Cortex of kidney (tissue), 1 donor: ENCODE results near the gene THBS2.
"Not testable (repeated sequence)": the region's sequence is repeated elsewhere in the genome, so short reads cannot be mapped to it uniquely, and the experiment has no call there.

Experiments used
- DNase-seq: peaks from one replicate; lab custom pipeline; 2025; lab: John Stamatoyannopoulos, UW

Gene THBS2

GRCh38 chr6:169271877-169272216 is 18.2 kb upstream of the THBS2 start:
- DNase-seq = no peak

DNA sequence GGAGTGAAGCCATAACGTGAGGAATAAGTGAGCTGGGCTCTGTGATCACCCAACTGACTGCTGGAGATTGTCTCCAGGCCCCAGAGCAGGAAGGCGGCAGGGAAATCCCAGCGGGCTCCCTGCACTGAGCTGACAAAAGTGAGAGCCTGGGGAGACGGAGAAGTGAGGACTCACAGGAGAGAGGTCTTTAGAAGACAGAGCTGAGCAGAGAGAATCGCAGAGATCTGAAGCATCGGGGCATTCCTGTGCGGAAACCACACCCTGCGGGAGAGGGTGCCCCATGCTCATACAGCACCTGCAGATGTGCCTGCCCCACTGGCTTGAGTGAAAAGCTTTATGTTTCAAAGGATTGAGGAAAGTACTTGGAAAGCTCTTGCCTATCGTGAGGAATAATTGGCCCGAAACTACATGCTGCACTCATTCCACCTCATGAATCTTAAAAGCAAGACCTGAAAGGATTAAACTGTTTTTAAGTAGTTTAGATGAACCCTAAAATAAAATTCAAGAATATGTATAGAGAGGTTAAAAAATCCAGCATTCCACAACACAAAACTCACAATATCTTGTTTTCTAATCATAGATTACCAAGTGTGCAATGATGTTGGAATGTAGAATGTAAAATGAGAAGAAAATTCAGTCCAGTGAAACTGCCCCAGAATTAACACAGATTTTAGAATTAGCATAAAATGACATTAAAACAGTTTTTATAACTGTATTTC is 17.7 kb upstream of the THBS2 start:
- no peak for DNase-seq

GRCh38 chr6:169270077-169270380 is 16.4 kb upstream of the THBS2 start:
- DNase-seq = not testable (repeated sequence)

DNA sequence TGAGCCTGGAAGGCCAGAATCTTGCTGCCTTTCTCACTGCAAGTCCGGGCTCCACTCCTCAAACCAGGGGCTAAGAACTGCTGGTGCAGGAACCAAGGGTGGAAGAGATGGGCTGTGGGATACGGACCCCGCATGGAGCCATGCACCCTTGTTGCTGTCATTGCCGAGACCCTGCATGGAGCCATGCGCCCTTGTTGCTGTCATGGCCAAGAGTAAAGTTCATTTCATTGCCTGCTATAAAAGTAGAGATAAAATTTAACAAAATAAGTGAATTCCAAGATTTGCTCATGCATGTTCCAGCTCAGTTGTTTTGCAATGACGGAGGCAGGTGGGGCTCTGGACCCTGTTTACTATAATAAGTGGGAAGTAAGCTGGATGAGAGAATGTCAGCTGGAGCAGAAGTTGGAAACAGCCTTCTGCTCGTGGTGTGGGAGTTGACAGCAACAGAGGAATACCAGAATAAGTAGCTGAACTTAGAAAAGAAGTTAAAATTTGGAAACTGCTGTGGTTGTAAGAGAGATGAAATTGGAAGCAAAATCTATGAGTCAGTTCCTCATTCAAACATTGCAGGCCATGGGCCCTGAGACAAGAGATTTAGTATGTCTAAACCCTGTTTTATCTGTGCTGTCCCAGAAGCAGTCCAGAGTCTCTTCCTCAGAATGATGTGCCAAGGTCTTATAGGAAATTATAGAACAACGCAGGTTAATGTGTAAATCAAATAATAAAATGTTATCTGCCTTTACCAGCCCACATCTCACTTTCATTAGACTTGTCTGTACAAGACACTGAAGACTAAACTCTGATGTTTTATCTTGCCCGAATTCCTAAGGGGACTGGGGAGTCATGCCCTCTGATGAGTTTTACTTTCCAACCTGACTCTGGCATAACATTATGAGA is 15.8 kb upstream of the THBS2 start:
- no peak for DNase-seq

GRCh38 chr6:169268276-169268675 is 14.6 kb upstream of the THBS2 start:
- no peak for DNase-seq

DNA sequence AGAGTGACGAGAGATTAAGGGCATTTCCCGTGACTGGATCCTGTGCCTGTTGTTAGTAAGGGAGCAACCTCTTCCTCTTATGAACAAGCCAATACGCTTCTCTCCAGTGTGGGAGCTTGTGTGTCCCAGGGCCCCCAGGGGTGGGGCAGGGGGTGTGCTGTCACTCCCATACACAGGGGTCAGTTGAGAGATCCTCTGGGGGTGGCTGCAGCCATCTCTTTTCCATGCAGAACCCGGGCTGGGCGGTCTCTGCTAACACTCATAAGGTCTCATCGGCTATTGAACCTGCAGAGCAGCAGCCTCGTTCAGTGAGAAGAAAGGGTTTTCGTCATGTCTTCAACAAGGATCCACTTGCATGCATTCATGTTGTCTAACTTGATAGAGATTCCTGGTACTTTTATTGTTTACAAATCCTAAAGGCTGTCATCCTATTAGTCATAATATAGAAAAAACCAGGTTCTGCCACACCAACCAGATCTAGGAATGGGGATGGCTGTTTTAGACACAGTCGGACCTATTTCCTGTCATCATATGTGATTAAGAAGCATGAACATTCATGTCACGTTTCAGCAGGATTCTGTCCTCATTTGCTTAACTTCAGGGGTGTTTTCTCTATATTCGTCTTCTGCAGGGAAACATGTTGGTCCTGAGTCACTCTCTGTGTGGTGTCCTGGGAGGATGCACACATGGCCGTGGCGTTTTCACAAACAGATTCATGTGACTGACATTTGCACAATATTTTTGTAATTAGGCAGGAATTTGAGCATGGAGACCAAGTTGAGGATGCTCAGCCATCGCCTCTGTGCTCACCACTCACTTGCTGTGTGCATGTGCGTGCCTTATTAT is 13.3 kb upstream of the THBS2 start:
- no peak for DNase-seq

GRCh38 chr6:169266261-169266660 is 12.6 kb upstream of the THBS2 start:
- no peak for DNase-seq

DNA sequence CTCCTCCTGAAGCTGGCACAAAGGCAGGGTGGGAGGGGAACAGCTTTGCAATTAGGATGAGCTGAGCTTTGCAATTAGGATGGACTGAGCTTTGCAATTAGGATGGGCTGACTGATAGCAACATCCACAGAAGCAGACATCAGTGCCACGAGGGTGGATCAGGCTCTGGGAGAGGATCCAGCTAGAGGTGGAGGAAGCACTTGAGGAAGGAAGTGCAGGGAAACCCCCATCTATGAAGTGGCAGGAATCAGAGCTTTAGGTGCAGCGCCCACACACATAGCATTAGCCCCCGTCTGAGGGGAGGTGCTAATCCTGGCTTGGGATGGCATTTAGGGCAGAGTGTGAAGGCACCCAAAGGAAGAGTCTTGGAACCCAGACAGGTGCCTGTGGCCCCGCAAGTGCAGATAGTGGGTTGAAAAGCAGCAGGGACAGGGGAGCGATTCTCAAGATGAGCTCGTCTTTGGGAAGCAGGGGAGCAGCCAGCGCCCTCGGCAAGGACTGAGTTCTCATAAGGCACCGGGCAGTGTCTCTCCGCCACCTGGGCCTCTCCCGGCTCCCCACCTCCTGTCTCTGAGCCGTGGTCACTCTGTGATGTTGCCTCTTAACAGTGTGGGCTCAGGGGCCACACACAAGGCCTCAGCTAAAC is 12.0 kb upstream of the THBS2 start:
- no peak for DNase-seq

DNA sequence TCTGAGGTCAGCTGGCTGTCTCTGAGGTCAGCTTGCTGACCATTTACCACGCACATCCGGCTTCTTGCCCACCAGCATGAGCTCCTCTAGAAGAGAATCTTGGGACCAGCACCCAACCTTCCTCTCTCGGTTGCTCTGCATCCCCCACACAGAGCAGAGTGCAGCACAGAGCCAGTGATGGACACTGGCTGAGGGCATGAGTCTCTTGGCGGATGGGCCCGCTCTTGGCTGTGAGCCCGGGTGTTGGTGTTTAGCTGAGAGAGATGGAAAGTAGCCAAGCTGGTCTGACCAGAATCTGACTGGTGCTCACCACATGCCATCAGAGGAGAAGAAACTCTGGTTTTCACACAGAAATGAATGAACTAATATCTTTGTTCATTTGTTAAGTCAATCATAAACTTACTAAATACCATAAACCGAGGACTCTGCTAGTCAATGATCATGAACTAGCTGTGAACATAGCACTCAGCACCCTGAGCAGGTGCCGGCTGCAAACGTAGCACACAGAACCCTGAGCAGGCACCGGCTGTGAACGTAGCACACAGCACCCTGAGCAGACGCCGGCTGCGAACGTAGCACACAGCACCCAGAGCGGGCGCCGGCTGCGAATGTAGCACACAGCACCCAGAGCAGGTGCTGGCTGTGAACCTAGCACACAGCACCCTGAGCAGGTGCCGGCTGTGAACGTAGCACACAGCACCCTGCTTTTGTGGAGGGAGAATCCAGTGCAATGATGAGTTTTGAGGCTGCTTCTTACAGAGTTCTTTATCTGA is 10.4 kb upstream of the THBS2 start:
- no peak for DNase-seq

DNA sequence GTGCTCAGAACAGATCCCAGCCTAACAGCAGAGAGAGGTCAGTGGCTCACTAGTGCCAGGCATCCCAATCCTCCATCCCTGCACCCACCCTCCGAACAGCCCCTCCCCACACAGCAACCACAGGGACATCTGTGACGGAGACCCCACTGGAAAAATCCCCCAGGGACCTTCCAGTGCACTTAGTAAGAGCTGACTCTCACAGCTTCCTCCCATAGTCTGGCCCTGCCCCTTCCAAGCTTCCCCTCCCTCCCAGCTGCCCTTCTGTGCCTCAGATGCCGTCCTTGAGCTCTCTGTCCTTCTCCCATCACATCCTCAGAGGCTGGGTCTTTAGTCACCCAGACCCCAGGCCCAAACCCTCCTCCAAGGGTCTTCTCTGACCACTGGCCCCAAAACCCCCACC is 9.7 kb upstream of the THBS2 start:
- no peak for DNase-seq

- DNase-seq = not testable (repeated sequence)
Observed at GRCh38 chr6:169262602-169263001, 9.0 kb upstream of the THBS2 start.

GRCh38 chr6:169256518-169256917 is 2.9 kb upstream of the THBS2 start:
- no peak for DNase-seq

DNA sequence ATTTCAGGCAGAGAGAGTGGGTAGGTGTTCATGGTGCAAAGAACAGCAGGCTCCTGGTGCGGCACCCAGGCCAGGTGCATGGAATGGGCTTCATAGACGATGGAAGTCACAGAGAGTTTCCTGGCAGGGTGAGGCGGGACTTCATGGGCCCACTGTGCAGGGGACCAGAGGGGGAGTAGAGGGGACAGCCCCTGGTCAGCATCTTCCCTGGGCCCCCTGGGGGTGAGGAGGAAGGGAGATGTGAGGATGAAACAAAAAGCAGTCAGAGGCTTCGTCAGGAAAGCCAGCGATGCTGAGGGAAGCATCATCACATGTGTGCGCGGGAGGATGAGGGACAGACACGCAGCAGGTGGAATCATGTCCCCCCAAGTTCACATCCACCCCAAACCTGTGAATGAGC is 2.4 kb upstream of the THBS2 start:
- DNase-seq = no peak

GRCh38 chr6:169255643-169256042 is 2.0 kb upstream of the THBS2 start:
- DNase-seq = no peak

DNA sequence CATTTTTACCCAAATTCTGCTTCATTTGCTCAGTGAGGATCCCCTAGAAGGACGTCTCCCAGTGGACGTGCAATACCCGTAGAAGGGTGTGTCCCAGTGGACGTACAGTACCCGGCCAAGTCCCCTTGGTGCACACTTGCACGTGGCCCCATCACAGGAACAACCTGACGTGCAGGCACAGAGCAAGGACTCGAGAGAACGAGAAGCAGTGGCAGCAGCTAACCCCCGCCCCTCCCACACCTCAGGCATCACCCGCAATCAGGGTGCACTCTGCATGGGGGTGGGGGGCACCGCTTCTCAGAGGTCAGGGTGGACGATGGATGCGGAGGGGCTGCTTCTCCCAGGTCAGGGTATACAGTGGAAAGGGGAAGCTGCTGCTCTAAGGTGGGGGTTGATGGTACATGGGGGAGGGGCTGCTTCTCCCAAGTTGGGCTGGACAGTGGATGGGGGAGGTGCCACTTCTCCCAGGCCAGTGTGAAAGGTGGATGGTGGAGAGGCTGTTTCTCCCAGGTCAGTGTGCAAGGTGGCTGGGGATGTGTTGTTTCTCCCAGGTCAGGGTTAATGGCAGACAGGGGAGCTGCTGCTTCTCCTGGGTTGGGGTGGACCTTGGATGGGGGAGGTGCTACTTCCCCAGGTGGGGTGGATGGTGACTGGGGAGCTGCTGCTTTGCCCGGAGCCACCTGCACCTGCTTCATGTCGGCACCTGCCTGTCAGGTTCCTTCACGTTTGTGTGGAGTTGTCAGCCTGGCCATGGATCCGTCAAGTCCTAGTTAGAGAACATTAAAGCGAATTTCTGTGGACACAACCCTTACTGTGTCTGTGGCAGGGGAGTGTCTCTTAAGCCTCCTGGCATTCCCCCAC is 1.0 kb upstream of the THBS2 start:
- no peak for DNase-seq

DNA sequence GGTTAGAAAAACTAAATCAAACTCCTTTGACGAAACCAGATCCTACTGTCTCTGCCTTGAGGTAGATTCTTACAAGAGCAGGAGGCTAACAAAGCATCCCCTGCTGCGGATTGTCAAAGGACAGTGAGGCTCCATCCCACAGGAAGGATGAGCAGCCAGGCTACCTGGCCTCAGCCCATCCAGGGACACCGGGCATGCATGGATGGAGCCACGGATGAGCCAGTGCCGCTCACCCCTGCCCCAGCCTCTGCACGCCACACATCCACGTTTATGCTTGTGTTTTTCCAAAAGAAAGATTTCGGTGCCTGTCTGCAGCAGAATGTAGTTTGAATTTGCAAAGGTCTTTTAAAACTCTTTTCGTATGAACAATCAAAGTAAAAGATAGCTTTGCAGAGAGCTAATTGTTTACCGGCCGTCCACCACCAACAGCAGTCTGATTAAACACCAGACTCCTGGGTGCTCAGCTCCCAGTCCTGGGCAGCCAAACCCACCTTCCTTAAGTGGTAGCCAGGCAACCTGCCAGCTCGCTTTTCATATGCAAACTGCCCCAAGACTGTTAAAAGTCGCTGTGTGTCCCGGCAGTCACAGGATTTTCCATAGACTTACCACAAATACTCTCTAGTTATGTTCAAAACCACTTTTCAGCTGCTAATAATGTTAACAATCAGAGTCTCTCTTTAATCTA is 999 bp downstream of the THBS2 start:
- DNase-seq = no peak

DNA sequence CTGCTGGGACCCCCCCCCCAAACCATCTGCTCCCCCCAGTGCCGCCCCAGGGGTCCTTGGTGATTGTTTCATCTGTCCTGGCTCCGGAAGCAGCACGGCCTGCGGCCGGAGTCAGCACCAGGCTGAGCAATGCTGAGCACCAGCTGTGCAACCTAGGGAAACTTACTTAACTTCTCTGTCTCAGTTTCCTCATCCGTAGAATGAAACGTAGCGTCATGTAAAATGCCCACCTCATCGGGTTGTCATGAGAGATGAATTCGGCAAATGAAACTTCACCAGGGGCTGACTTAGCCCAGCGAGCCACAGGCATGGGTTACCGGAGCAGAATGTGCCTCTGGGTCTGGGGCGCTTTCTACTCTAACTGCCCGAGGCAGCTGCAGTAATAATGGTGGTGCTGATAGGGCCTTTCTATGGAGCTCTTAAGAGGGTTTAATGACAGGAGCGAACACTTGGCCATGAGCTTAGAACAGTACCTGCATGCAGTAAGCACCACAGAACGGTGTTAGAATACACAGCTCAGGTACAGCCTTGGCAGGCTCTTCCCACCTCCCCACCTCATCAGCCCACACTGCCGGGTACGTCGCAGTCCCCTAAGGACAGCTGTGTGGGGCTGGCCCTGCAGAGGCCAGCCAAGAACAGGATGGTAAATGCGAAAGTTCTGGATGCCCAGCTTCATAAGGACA is 1.7 kb downstream of the THBS2 start:
- DNase-seq = no peak

DNA sequence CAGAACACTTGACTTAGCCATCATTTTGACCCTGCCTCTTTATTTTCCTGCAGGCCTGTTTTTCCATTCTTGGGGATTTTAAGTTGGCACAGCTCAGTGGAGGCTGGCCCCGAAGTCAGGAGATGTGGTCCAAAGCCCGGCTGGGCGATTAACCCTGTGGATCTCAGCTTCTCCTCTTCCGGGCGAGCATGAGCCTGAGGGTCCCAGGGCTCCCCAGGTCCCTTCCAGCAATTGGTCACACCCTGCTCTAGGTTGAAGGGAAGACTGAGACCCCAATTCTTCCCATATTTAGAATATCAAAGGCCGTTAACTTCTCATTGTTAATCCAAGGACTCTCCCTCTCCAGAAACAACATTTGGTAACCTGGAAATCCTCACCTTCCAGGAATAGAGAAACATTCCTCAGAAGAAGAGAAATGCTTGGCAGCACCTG is 2.3 kb downstream of the THBS2 start:
- no peak for DNase-seq

DNA sequence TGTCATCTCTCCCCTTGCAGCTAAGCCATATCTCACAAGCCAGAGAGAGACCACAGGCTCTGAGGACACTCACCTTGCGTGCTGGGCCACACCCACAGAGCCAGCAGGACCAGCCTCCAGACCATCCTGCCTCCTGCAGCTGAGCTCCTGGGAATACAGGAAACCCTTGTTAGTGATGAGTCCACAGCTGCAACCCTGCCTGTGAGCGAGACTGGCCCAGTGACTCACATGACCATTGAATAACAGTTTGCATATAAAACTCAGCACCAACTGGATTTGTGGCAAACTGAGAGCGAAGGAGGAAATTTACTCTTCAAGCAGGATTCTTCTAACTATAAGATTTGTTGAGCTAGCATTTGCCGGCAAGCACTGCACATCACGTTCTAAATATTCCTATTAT is 3.0 kb downstream of the THBS2 start:
- DNase-seq = no peak
